IPS-18a (cell line): ENCODE results near the gene DEDD2.

Source experiments
- H3K27ac ChIP-seq: one replicate; pipeline ENCODE4 v1.5.1; 2013; ENCODE audit warnings: low read length
- H3K27me3 ChIP-seq: one replicate; pipeline ENCODE4 v1.6.1; 2013; ENCODE audit warnings: mild to moderate bottlenecking, low read length; ENCODE audit not compliant: control insufficient read depth, insufficient read depth
- H3K36me3 ChIP-seq: one replicate; pipeline ENCODE4 v1.6.1; 2013; ENCODE audit warnings: low read depth, low read length; ENCODE audit not compliant: control insufficient read depth
- H3K4me1 ChIP-seq: one replicate; pipeline ENCODE4 v1.6.1; 2013; ENCODE audit warnings: low read depth, low read length; ENCODE audit not compliant: control insufficient read depth
- H3K4me3 ChIP-seq: one replicate; pipeline ENCODE4 v1.5.1; 2013; ENCODE audit warnings: low read length
- H3K9ac ChIP-seq: one replicate; pipeline ENCODE4 v1.6.1; 2013; ENCODE audit warnings: mild to moderate bottlenecking, low read length, moderate library complexity
- H3K9me3 ChIP-seq: one replicate; pipeline ENCODE4 v1.6.1; 2013; ENCODE audit warnings: low read depth, low read length; ENCODE audit not compliant: control insufficient read depth

DEDD2 gene

DNA sequence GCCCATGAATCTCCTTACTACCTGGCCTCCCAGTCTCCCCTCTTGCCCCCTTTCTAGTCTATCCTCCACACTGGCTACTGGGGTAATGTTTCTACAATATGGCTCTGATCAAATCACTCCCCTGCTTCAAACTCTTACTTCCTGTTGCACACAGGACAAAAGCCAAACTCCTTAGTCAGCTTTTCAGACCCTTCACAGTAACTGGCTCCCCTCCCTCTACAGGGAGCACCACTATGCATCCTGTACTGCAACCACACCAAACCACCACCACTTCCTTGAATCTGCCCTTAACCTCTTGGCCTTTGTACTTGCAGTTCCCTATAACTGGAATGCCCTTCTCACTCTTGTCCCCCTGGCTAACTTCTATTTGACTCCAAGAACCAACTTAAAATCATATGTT lies 32.2 kb downstream of the DEDD2 start:
- H3K27me3 ChIP-seq, result peaks cover 11% of the 10 kb centered on the region
- no peak overlapping the region for H3K27ac ChIP-seq
- no peak overlapping the region for H3K4me3 ChIP-seq
- H3K4me1 ChIP-seq, result no peaks in the 10 kb centered on the region
- H3K36me3 ChIP-seq, result no peaks in the 10 kb centered on the region
- H3K9me3 ChIP-seq, result no peaks in the 10 kb centered on the region
- H3K9ac ChIP-seq, result no peak overlapping the region

DNA sequence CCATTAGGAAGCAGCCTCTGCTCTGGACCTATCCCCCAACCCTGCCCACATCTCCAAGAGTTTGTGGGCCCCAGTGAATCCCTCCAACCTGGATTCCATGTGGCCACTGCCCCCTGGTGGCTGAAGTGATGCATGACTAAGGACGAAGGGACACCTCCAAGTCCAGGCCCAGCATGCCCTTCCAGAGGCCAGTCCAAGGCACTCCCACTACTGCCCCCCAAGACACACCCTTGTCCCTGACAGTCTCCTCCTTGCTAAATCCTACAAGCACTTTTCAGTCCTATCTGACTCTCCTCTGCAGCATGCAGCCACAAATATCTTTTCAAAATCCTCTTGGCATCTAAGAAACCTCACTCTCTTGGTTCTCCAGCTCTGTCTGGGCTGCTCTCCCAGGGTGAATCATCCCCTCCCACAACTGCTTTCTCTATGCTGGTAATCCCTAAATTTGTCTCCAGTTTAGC lies 33.0 kb downstream of the DEDD2 start:
- H3K9ac ChIP-seq, result no peak overlapping the region
- no peak overlapping the region for H3K4me3 ChIP-seq
- H3K9me3 ChIP-seq, result no peaks in the 10 kb centered on the region
- no peak overlapping the region for H3K27ac ChIP-seq
- H3K27me3 ChIP-seq, result peaks cover 19% of the 10 kb centered on the region
- H3K4me1 ChIP-seq, result no peaks in the 10 kb centered on the region
- H3K36me3 ChIP-seq, result no peaks in the 10 kb centered on the region

GRCh38 chr19:42178791-42179674 lies 38.4 kb downstream of the DEDD2 start:
- H3K9me3 ChIP-seq, result no peaks in the 10 kb centered on the region
- H3K4me1 ChIP-seq, result peaks cover 10% of the 10 kb centered on the region
- no peak overlapping the region for H3K27ac ChIP-seq
- no peak overlapping the region for H3K4me3 ChIP-seq
- H3K9ac ChIP-seq, result no peak overlapping the region
- H3K27me3 ChIP-seq, result peaks cover 69% of the 10 kb centered on the region
- H3K36me3 ChIP-seq, result no peaks in the 10 kb centered on the region

GRCh38 chr19:42177686-42178019 lies 39.8 kb downstream of the DEDD2 start:
- no peak overlapping the region for H3K9ac ChIP-seq
- peak overlapping the region; percentile 42 for H3K4me3 ChIP-seq

DNA sequence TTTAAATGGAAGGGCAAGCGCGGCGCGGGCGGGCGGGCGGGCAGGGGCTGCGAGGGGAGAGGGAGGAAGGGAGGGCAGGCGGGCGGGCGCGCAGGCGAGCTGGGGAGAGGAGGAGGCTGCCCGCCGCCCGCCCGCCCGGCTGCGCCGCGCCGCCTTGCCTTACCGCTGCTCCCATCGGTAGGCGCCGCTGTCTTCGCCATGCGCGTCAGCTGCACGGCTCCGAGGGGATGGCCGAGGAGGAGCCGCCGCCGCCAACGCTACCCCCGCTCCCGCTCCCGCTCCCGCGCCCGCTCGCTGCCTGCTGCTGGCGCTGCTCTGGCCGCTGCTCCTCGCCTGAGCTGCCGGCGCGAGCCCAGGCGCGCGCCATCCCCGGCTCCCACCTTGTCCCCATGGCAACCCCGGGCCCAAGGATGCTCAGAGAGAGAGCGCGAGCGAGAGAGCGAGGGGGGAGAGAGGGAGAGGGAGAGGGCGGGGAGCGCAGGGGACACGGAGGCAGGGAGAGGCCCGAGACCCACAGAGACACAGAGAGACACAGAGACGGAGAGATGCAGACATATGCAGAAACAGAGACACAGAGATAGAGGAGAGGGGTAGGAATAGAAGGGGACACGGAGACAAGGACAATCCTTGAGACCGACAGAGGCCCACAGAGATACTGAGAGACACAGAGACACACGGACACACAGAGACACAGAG lies 40.3 kb downstream of the DEDD2 start:
- no peak overlapping the region for H3K27ac ChIP-seq
- H3K9me3 ChIP-seq, result no peaks in the 10 kb centered on the region
- peak overlapping the region; percentile 42 for H3K4me3 ChIP-seq
- peaks cover 79% of the 10 kb centered on the region for H3K27me3 ChIP-seq
- peaks cover 10% of the 10 kb centered on the region for H3K4me1 ChIP-seq
- H3K36me3 ChIP-seq, result no peaks in the 10 kb centered on the region
- H3K9ac ChIP-seq, result no peak overlapping the region

More at GRCh38 chr19:42177686-42178019, 39.8 kb downstream of the DEDD2 start:
- Histone ChIP-seq H3K27me3 (peaks cover 79% of the 10 kb centered on the region), H3K4me1 (peaks cover 10% of the 10 kb centered on the region), H3K36me3 (no peaks in the 10 kb centered on the region), H3K27ac (no peak overlapping the region), H3K9me3 (no peaks in the 10 kb centered on the region)

DNA sequence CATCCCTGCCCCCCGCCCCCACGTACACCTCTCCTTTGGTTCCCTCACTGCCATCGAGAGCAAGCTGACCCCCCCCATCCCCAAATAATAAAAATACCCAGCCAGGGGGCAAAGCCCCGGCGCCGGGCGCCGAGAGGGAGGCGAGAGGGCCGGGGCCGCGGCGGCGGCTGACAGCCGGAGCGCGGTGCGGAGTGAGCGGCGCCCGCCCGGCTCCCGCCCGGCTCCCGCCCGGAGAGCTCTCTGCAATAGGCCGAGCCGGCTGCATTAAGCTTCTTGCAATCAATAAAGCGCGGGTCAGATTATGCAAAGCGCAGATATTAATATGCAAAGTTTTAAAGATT lies 40.9 kb downstream of the DEDD2 start:
- Histone ChIP-seq H3K4me1 (peaks cover 10% of the 10 kb centered on the region), H3K27ac (no peak overlapping the region), H3K9me3 (no peaks in the 10 kb centered on the region), H3K4me3 (peak overlapping the region; percentile 58), H3K27me3 (peaks cover 79% of the 10 kb centered on the region), H3K9ac (no peak overlapping the region), H3K36me3 (no peaks in the 10 kb centered on the region)

- peak overlapping the region; percentile 58 for H3K4me3 ChIP-seq
- no peak overlapping the region for H3K9ac ChIP-seq
- H3K27me3 ChIP-seq, result peaks cover 76% of the 10 kb centered on the region
- no peaks in the 10 kb centered on the region for H3K9me3 ChIP-seq
- no peaks in the 10 kb centered on the region for H3K36me3 ChIP-seq
- H3K27ac ChIP-seq, result no peak overlapping the region
- peaks cover 10% of the 10 kb centered on the region for H3K4me1 ChIP-seq
Observed at GRCh38 chr19:42175952-42176648, 41.4 kb downstream of the DEDD2 start.

- Histone ChIP-seq H3K4me1 (peaks cover 10% of the 10 kb centered on the region), H3K36me3 (no peaks in the 10 kb centered on the region), H3K9me3 (no peaks in the 10 kb centered on the region), H3K27me3 (peaks cover 66% of the 10 kb centered on the region), H3K27ac (no peak overlapping the region), H3K4me3 (peak overlapping the region; percentile 58), H3K9ac (no peak overlapping the region)
Observed at GRCh38 chr19:42174958-42175734, 42.3 kb downstream of the DEDD2 start.

- no peaks in the 10 kb centered on the region for H3K36me3 ChIP-seq
- no peaks in the 10 kb centered on the region for H3K9me3 ChIP-seq
- H3K27me3 ChIP-seq, result peaks cover 57% of the 10 kb centered on the region
- peaks cover 10% of the 10 kb centered on the region for H3K4me1 ChIP-seq
- no peak overlapping the region for H3K9ac ChIP-seq
- no peak overlapping the region for H3K4me3 ChIP-seq
- no peak overlapping the region for H3K27ac ChIP-seq
Observed at GRCh38 chr19:42174188-42174587, 43.3 kb downstream of the DEDD2 start.

DNA sequence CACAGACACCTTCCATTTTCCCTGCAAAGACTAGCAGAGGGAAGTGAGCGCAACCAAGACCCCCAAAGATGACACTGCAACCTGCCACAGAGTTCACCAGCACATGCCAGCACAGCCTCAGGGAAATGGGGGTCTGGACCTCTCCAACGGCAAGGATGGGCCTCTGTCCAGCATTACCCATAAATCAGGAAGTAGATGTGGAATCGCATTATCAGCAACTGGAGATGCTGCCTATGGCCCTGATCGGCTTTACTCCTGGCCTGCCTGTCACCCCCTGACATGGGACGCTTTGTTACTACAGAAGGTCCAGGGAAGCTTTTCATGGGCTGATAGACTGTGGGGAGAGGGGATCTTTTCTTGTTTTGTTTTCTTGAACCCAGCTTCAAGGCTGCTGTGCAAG lies 43.8 kb downstream of the DEDD2 start:
- peaks cover 10% of the 10 kb centered on the region for H3K4me1 ChIP-seq
- peaks cover 52% of the 10 kb centered on the region for H3K27me3 ChIP-seq
- no peaks in the 10 kb centered on the region for H3K36me3 ChIP-seq
- H3K4me3 ChIP-seq, result no peak overlapping the region
- H3K9me3 ChIP-seq, result no peaks in the 10 kb centered on the region
- no peak overlapping the region for H3K9ac ChIP-seq
- no peak overlapping the region for H3K27ac ChIP-seq

DNA sequence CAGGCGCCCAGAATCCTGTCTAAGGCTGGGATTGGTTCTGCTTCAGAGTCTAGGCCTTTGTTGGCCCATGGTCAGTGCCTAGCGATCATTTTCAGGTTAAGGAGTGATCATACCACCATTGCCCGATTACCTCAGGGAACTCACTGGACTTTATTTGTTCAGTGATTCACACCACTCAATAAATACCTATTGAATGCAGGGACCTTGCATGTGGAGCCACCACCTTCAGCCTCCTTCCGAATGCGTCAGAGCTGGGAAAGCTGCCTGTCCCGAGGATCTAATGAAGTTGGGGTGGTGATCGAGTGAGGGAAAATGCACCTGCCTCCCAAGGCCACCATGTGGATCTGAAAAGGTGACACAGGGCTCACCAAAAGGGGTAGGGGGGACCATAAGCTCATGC lies 45.2 kb downstream of the DEDD2 start:
- H3K27me3 ChIP-seq, result peaks cover 38% of the 10 kb centered on the region
- H3K9me3 ChIP-seq, result no peaks in the 10 kb centered on the region
- no peak overlapping the region for H3K4me3 ChIP-seq

More for the DNA sequence above, 45.2 kb downstream of the DEDD2 start:
- Histone ChIP-seq H3K4me1 (peaks cover 10% of the 10 kb centered on the region), H3K27ac (no peak overlapping the region), H3K36me3 (no peaks in the 10 kb centered on the region), H3K9ac (no peak overlapping the region)
